Measurements from ENCODE around the gene LSG1. TPM values are rescaled to one million over a fixed set of nuclear protein-coding genes. Genes with fewer than 3 reads are reported as not detected.
A peak's percentile ranks its signal among the peaks of the same experiment; 100 is the strongest.

LSG1 gene
- total and polyA plus RNA-seq, 2 experiments from 2014 or later, result 49.2 to 57.1 TPM

DNA sequence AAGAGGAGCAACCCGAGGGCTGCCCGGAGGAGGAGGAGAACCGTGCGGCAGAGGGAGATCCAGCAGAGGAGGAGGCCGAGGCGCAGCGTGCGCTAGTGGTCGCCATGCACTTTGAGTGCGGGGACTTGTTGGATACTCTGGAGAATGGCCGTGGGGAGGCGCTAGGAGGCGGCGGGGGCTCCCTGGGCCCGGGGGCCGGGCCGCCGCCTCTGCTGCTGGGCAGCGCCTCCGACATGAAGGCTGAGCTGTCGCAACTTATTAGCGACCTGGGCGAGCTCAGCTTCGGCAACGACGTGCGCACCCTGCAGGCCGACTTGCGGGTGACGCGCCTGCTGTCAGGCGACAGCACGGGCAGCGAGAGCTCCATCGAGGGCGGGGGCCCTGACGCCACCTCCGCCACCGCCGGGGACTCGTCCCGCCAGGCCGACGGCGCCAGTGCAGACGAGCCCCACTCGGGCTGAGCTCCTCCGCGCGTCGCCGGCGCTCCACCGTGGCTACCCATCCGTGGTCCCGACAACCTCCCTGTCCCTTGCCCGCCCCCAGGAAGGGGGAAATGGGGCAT is 15.7 kb upstream of the LSG1 start:
- Histone ChIP-seq H3K4me2 (peak overlapping the region; percentile 95), H3K4me3 (peak overlapping the region; percentile 69), H3K36me3 (ENCODE audit: insufficient read depth) (no peaks in the 10 kb centered on the region), H2AFZ (peak overlapping the region; percentile 96), H3F3A (replicated peaks; ENCODE audit: low read depth) (no peaks in the 10 kb centered on the region; the same call in 1 of the 2 replicates), H3K27ac (ENCODE audit: low read depth) (no peak overlapping the region), H3K79me2 (replicated peaks; ENCODE audit: insufficient read depth) (no peaks in the 10 kb centered on the region), H3K9me2 (ENCODE audit: insufficient read depth) (no peaks in the 10 kb centered on the region), H4K20me1 (replicated peaks; ENCODE audit: insufficient read depth) (no peaks in the 10 kb centered on the region; the same call in 1 of the 2 replicates), H3K4me1 (ENCODE audit: insufficient read depth) (peaks cover 14% of the 10 kb centered on the region), H3K27me3 (ENCODE audit: insufficient read depth) (peaks cover 43% of the 10 kb centered on the region)
- no peak overlapping the region for H3K27ac Mint-ChIP-seq
- no peaks in the 10 kb centered on the region for H3K9me3 Mint-ChIP-seq
- H3K36me3 Mint-ChIP-seq (ENCODE audit: low read depth), result no peaks in the 10 kb centered on the region; the same call in 2 of the 3 replicates
- TF ChIP-seq, protein P1, sequence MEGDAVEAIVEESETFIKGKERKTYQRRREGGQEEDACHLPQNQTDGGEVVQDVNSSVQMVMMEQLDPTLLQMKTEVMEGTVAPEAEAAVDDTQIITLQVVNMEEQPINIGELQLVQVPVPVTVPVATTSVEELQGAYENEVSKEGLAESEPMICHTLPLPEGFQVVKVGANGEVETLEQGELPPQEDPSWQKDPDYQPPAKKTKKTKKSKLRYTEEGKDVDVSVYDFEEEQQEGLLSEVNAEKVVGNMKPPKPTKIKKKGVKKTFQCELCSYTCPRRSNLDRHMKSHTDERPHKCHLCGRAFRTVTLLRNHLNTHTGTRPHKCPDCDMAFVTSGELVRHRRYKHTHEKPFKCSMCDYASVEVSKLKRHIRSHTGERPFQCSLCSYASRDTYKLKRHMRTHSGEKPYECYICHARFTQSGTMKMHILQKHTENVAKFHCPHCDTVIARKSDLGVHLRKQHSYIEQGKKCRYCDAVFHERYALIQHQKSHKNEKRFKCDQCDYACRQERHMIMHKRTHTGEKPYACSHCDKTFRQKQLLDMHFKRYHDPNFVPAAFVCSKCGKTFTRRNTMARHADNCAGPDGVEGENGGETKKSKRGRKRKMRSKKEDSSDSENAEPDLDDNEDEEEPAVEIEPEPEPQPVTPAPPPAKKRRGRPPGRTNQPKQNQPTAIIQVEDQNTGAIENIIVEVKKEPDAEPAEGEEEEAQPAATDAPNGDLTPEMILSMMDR (conservative IDR thresholded peaks at IDR 0.05; ENCODE audit: low read depth in 2 of 2), result peak; percentile 40 to 56; a peak in 3 of 4 replicates
- TF ChIP-seq POLR2AphosphoS5 (IDR thresholded peaks at IDR 0.05; ENCODE audit: low read depth) (peak; percentile 29; the same call in 1 of the 2 replicates), CREB1 (CRISPR knock-in tag; IDR thresholded peaks at IDR 0.05; ENCODE audit: low read depth) (peak; percentile 81)
- TF ChIP-seq, protein P2, sequence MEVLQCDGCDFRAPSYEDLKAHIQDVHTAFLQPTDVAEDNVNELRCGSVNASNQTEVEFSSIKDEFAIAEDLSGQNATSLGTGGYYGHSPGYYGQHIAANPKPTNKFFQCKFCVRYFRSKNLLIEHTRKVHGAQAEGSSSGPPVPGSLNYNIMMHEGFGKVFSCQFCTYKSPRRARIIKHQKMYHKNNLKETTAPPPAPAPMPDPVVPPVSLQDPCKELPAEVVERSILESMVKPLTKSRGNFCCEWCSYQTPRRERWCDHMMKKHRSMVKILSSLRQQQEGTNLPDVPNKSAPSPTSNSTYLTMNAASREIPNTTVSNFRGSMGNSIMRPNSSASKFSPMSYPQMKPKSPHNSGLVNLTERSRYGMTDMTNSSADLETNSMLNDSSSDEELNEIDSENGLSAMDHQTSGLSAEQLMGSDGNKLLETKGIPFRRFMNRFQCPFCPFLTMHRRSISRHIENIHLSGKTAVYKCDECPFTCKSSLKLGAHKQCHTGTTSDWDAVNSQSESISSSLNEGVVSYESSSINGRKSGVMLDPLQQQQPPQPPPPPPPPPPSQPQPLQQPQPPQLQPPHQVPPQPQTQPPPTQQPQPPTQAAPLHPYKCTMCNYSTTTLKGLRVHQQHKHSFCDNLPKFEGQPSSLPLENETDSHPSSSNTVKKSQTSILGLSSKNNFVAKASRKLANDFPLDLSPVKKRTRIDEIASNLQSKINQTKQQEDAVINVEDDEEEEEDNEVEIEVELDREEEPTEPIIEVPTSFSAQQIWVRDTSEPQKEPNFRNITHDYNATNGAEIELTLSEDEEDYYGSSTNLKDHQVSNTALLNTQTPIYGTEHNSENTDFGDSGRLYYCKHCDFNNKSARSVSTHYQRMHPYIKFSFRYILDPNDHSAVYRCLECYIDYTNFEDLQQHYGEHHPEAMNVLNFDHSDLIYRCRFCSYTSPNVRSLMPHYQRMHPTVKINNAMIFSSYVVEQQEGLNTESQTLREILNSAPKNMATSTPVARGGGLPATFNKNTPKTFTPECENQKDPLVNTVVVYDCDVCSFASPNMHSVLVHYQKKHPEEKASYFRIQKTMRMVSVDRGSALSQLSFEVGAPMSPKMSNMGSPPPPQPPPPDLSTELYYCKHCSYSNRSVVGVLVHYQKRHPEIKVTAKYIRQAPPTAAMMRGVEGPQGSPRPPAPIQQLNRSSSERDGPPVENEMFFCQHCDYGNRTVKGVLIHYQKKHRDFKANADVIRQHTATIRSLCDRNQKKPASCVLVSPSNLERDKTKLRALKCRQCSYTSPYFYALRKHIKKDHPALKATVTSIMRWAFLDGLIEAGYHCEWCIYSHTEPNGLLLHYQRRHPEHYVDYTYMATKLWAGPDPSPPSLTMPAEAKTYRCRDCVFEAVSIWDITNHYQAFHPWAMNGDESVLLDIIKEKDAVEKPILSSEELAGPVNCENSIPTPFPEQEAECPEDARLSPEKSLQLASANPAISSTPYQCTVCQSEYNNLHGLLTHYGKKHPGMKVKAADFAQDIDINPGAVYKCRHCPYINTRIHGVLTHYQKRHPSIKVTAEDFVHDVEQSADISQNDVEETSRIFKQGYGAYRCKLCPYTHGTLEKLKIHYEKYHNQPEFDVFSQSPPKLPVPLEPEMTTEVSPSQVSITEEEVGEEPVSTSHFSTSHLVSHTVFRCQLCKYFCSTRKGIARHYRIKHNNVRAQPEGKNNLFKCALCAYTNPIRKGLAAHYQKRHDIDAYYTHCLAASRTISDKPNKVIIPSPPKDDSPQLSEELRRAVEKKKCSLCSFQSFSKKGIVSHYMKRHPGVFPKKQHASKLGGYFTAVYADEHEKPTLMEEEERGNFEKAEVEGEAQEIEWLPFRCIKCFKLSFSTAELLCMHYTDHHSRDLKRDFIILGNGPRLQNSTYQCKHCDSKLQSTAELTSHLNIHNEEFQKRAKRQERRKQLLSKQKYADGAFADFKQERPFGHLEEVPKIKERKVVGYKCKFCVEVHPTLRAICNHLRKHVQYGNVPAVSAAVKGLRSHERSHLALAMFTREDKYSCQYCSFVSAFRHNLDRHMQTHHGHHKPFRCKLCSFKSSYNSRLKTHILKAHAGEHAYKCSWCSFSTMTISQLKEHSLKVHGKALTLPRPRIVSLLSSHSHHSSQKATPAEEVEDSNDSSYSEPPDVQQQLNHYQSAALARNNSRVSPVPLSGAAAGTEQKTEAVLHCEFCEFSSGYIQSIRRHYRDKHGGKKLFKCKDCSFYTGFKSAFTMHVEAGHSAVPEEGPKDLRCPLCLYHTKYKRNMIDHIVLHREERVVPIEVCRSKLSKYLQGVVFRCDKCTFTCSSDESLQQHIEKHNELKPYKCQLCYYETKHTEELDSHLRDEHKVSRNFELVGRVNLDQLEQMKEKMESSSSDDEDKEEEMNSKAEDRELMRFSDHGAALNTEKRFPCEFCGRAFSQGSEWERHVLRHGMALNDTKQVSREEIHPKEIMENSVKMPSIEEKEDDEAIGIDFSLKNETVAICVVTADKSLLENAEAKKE (CRISPR knock-in tag; IDR thresholded peaks at IDR 0.05), result no peak
- DNase-seq (ENCODE audit: low spot score) (peak; percentile 91), ATAC-seq (peak; percentile 59)
- H3K4me1 Mint-ChIP-seq, result peaks cover 31% of the 10 kb centered on the region
- peak overlapping the region; percentile 86 for H3K4me3 Mint-ChIP-seq
- H3K27me3 Mint-ChIP-seq (ENCODE audit: insufficient read depth, low read depth, poor library complexity), result peaks cover 25% of the 10 kb centered on the region
